Activated CD8-positive, alpha-beta memory T cell treated with anti-CD3 and anti-CD28 coated beads for 48 hours (primary cell): ENCODE results near the gene MTHFSD.

ENCODE experiments used
- DNase-seq, 3 experiments: peaks; one replicate each; pipeline ENCODE4 v3.0.0-alpha.2; 2020; ENCODE audit warnings: low read depth in 2 of 3, low spot score in 2 of 3

Gene MTHFSD

DNA sequence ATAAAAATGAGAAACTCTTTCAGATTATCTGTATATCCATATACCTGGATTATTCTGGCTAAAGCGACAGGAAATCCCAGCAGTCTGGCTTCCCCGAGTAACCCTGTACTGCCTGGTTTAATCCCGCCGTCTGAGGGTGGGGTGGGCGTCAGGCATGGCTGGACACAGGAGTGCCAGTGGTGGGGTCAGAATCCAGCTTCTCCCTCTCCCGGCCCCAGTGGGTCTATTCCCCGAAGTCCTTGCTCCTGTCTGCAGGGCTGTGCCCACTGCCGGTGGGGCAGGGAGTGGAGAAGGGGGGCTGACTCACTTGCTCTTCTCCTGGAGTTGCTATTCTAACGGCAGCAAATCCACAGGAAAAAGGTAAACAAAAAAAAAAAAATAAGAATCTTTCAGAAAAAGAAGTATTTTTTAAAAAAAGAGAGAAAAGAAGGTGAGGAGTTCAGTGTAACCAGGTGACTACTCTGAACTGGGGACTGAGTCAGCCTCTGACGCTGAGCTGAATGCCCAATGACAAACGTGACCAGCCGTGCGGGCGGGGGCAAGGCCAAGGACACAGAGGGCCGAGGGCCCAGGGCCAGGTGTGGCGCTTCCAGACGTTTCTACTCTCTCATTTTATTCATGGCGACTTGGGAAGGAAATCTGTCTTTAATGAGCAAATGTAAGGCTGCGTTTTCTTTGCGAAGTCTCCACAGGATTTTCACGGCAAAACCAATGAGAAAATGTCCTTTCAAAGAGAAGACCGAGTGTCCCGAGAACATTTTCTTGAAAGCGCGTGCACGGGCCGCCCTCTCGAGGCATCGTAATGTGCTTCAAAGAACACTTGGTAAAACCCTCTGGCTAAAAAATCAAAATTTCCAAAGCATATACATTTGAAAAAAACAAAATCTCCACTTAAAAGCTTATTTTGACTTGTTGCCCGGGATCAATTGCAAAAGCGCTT is 24.5 kb downstream of the MTHFSD start:
- DNase-seq = no peak

DNA sequence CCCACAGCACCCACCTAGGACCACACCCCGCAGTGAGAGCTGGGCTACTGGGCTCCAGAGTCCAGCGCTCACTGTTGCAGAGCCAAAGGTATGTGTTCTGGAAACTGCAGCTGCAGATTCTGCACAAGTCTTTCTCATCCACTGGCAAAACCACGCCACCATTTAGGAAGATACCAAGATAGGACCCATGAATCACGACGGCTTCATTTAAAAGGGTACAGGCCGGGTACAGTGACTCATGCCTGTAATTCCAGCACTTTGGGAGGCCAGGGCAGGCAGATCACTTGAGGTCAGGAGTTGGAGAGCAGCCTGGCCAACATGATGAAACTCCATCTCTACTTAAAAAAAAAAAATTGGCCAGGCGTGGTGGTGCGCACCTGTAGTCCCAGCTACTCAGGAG is 25.9 kb downstream of the MTHFSD start:
- DNase-seq = no peak

GRCh38 chr16:86528061-86528929 is 26.7 kb downstream of the MTHFSD start:
- no peak for DNase-seq

DNA sequence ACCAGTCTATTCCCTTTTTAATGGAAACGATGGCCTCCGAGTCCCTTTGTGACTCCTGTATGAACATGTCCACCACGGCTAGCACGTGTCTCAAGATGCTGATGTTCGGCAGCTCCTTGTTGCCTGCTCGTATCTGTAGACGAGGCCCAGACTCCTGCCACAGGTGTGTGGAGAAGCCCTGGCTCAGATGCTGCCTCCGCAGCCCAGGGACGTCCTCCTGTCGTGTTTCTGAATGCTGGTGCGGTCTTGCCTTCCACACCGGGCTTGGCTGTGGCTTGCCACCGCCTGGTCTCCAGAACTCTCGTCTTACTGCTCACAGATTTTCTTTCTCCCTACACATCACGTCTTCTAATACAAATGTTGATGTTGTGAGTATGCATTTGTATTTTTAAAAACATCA is 27.7 kb downstream of the MTHFSD start:
- DNase-seq = no peak

DNA sequence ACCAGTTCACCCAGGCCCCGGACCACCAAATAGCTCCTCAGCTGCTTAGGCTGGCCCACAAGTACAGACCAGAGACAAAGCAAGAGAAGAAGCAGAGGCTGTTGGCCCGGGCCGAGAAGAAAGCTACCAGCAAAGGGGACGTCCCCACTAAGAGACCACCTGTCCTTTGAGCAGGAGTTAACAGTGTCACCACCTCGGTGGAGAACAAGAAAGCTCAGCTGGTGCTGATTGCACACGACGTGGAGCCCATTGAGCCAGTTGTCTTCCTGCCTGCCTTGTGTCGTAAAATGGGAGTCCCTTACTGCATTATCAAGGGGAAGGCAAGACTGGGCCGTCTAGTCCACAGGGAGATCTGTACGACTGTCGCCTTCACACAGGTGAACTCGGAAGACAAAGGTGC is 29.3 kb downstream of the MTHFSD start:
- no peak for DNase-seq

DNA sequence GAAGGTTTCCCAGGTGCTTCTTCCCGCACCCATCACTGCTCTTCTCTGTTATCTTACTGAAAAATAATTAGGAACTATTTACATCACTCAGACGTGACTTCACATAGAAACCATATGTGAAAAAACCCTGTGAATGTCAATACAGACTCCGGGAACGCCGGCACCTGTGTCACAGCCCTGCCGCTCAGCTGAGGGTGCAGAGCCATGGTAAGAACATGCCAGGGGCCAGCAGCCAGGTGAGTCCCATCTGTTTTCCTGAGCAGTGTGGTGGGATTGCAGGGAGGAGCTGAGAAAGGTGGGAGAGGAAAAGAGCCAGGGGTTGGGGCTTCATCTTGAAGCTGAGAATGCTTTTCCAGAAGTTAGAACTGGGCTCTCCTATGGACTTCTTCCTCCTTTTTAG is 31.0 kb downstream of the MTHFSD start:
- DNase-seq = no peak

DNA sequence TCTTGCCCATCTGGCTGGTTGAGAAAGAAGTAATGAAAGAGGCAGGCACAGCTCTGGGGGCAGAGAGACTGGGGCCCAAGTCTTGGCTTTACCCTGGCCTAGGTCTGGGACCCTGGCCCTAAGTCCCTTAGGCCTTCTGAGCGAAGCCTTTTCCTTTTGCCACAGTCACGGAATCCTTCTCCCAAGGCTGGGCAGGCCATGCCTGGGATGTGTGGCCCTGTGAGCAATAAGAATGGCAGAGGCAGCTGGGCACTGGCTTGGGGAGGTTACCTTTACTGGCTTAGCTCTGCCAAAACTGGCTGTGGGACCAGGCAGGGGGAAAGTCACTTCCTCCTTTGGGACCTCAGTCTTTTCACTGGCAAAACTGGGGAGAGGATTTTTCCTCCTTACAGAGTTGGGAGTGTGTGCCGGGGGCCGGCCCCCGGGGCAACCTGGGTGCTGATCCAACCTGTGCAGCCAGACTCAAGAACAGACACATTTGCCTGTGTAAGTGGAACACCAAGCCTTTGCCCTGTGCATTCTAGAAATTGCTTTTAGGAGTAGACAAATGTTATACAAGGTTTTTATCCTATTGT is 31.8 kb downstream of the MTHFSD start:
- DNase-seq = no peak

- DNase-seq = no peak
Observed at GRCh38 chr16:86522634-86523033, 32.4 kb downstream of the MTHFSD start.

DNA sequence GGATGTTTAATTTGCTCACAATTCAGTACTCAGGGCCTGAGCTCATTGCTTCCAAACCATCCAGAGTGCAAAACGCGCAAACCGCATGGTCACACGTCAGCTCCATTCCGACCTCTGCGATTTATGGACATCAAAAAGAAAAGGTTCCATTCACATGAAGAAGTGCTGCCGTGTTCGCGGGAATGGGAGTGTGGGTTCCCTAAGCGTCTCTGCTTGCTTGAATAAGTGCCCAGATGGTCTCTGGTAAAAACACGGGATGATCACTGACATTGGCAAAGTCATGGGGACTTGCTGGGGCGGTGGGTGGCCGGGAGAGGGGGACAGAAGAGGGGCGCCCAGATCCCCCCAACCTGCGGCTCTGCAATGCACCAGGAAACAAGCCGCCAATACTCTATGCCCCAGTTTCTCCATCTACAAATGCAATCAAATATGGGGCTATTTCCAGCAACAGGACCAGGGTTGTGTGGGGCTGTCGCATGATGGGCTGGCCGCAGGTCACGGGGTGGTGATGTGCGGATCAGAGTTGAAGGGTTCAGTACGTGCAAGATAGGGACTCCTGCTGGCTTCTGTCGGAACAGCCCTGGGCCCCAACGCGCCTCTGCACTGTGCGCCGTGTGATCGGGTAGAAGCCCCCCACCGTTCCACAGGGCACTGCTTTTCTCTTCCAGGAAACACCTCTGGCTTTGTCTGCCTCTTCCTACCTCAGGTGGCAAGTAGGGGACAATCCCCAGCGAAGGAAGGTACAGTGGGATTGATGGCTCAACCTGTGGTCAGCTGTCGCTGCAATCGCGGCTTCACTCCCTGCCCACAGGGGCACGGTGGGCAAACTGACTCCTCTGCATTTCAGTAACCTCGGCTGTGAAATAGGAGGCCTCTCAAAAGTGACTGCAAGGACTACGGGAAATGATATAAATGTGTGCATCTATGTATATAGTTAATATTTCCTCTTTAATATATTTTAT is 33.5 kb downstream of the MTHFSD start:
- no peak for DNase-seq

DNA sequence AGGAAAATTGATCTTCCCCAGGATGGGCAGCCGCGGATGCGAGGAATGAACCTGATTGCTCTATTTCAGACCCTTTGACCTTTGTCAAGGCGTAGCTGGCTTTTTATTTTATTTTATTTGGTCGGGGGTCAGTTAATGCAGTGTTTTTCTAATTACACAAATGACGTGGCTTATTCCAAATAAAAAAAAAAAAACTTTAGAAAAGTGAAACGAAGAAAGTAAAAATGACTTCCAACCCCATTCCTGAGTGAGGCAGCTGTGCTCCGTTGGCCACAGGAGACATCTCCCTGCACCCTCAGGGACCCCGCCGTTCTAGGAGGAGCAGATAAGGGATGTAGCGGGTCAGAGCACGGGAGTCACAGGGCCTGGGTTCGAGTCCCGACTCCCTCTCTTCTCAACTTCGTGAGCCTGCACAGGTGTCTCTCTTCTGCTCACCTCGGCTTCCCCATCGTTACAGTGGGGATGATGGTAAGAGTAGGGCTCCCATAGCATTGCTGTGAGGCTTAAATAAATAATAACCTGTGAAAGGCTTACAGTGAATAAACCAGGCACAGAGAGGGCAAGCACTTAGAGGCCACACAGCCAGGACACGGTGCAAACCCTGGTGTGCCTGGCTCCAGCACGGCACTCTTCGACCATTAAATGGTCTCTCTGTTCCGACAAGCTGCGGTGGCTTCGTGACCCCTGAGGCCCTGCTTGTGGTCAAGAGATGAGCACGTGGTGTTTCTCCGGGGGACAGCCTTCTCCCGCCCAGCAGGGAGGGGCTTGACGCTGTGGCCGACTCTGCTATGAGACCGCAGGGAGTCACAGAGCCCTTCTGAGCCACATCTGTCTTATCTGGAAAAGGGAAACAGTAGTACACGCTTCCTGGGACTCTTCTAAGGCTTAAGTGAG is 34.5 kb downstream of the MTHFSD start:
- no peak for DNase-seq

GRCh38 chr16:86519649-86520316 is 35.3 kb downstream of the MTHFSD start:
- peak in 1 of 3 experiments; percentile 35 for DNase-seq

DNA sequence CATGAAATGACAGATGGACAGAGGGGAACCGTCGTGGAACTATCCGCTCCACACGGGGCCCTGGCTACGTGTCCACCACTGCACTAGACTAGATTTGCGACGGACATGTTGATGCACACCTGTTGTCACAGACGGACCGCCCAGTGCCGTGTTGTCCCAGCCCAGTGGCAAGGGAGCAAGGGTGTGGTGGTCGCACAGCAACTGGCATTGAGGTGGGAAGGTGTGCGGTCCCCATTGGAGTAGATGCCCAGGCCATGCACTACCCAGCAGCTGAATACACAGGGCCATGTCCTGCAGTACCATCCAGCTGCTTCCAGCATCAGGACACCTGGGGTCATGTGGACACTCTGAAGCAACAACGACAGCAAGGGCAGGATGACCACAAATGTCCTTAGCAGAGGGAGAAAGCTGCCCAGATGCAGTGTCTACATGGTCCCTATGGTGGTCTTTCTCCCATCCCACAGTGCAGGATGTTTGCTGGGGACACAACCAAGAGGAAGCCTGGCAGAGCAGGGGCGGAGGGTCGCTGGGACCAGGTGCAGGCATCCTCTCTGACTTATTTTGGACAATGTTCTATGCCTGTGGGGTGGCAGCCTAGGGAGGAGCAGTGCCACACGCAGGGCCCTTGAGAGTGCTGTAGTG is 35.9 kb downstream of the MTHFSD start:
- no peak for DNase-seq

DNA sequence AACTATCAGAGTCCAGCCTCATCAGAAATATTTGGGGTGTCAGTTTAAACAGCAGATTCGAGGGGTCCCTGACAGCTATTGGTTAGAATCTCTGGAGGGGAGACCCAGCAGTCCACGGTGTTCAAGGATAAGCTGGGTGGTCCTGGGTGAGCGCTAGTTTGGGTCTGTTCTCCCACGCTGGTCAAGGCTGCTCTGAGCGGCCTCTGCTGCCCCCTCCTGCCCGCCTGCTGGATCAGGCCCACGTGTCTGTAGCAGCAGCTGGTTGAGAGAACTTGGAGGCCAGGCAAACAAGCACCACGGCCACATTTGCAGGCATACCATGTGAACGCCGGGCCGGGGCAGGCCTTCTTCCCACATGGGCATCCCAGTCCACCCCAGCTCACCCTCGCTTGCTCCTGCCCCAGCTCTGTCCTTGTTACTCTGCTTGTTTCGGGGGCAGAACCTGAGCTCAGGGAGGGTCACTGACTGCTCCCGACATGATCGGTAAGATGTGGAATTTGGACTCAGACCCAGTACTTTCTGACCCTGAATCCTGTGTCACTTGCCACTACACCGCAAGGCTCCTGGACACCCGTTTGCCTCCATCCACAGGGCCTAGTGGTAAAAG is 37.3 kb downstream of the MTHFSD start:
- DNase-seq = no peak

- DNase-seq = no peak
Observed at GRCh38 chr16:86517033-86517432, 38.0 kb downstream of the MTHFSD start.

- DNase-seq = no peak
Observed at GRCh38 chr16:86516623-86517003, 38.4 kb downstream of the MTHFSD start.

DNA sequence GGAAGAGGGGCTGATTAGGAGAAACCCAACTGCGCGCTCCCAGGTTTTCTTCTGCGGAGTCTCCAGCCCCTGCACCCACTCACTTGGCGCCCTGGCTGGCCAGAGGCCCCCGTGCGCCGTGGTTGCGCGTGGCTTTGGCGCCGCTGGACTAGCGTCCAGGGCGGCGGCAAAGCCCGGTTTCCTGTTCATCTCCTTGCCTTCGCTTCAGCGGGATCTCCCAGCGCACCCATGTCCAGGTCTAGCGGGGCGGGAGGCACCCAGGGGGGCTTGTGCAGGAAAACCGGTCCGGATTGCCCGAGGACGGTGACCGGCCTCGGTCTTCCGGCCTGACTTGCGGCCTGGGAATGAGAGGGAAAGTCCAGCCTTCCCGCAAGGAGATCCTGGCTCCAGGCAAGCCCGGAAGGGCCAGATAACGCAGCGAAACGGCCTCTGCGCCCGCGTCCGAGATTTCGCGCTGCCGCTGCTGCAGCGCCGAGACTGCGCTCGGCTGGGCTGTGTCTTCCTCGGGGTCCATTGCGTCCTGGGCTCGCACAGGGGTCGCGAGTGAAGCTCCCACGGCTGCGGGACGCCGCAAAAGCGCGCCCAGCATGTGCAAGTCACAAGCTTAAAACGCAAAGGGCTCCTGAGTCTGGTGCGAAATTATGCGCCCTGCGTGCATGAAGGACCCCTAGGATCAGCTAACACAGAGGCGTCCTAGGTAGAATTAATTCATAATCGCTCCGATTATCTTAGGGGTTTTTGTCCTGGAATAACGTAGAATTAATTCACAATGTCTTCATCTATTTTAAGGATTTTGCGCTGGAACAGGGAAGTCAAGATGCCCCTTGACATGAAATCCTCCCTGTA is 39.0 kb downstream of the MTHFSD start:
- no peak for DNase-seq

DNA sequence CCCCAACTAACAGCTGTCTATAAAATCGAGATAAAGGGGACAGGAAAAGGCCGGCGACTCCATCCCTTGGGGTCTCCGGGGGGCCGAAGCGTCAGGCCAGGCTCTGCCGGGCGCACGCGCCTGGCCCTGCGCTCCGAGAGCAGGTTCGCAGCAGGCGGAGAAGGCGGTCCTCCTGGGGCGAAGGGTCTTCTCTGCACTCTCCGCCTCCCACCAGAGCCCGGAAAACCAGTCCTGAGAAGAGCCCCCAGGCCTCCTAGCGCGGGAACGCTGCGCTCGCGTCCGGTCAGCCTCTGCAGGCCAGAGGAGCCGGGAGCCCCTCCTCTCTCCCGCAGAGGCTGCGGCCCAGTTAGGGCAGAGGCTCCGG is 39.6 kb downstream of the MTHFSD start:
- no peak for DNase-seq
